HTERT RPE-1 (cell line): ENCODE results near the gene ZNF425.
"Not testable (repeated sequence)": the region's sequence is repeated elsewhere in the genome, so short reads cannot be mapped to it uniquely, and the experiment has no call there.

Source experiments
- in situ Hi-C: fragments of 300-500 bp; cut with MboI; formaldehyde crosslinking; loops from 4 replicates; pipeline ENCODE4 v1.14.3; 2020; ENCODE audit warnings: low sequenced_read_pairs

ZNF425 gene

GRCh38 chr7:149136118-149136517 lies 10.0 kb upstream of the ZNF425 start:
- in situ Hi-C loops = no loop called here

- in situ Hi-C loops = no loop called here
Measured at GRCh38 chr7:149133028-149133710, 7.0 kb upstream of the ZNF425 start.

- in situ Hi-C loops = no loop called here
Measured at GRCh38 chr7:149130572-149131198, 4.6 kb upstream of the ZNF425 start.

- in situ Hi-C loops = no loop called here
Measured at GRCh38 chr7:149126662-149127266, 640 bp upstream of the ZNF425 start.

GRCh38 chr7:149125189-149125862 lies 798 bp downstream of the ZNF425 start:
- in situ Hi-C loops = no loop called here

- in situ Hi-C loops = no loop called here
Measured at GRCh38 chr7:149109969-149110368, 16.2 kb downstream of the ZNF425 start.

GRCh38 chr7:149104749-149105148 lies 21.4 kb downstream of the ZNF425 start:
- in situ Hi-C loops = no loop called here

- in situ Hi-C loops = no loop called here
Measured at GRCh38 chr7:149104214-149104613, 21.9 kb downstream of the ZNF425 start.

- in situ Hi-C loops = no loop called here
Measured at GRCh38 chr7:149103424-149103823, 22.7 kb downstream of the ZNF425 start.

GRCh38 chr7:149102666-149103065 lies 23.5 kb downstream of the ZNF425 start:
- in situ Hi-C loops = no loop called here

- in situ Hi-C loops = no loop called here
Measured at GRCh38 chr7:149100821-149101220, 25.3 kb downstream of the ZNF425 start.

GRCh38 chr7:149099058-149099457 lies 27.1 kb downstream of the ZNF425 start:
- in situ Hi-C loops = no loop called here

GRCh38 chr7:149097088-149097487 lies 29.0 kb downstream of the ZNF425 start:
- in situ Hi-C loops = no loop called here

- in situ Hi-C loops = no loop called here
Measured at GRCh38 chr7:149093228-149093627, 32.9 kb downstream of the ZNF425 start.

- in situ Hi-C loops = not testable (repeated sequence)
Measured at GRCh38 chr7:149092244-149092643, 33.9 kb downstream of the ZNF425 start.

GRCh38 chr7:149090397-149091195 lies 35.5 kb downstream of the ZNF425 start, which contains the start of gene ZNF786:
TSS of gene ZNF786 (minus strand) at chr7:149090718. CDS start at chr7:149090640, 78 bp downstream.
- in situ Hi-C loops = no loop called here

GRCh38 chr7:149087376-149087775 lies 38.7 kb downstream of the ZNF425 start:
- in situ Hi-C loops = no loop called here

GRCh38 chr7:149085866-149086265 lies 40.3 kb downstream of the ZNF425 start:
- in situ Hi-C loops = no loop called here

GRCh38 chr7:149084407-149084806 lies 41.7 kb downstream of the ZNF425 start:
- in situ Hi-C loops = no loop called here

- in situ Hi-C loops = no loop called here
Measured at GRCh38 chr7:149081914-149082313, 44.2 kb downstream of the ZNF425 start.

- in situ Hi-C loops = no loop called here
Measured at GRCh38 chr7:149077594-149077993, 48.5 kb downstream of the ZNF425 start.
